ENCODE data around the gene RASAL3.
A peak's percentile ranks its signal among the peaks of the same experiment; 100 is the strongest.

RASAL3 gene

DNA sequence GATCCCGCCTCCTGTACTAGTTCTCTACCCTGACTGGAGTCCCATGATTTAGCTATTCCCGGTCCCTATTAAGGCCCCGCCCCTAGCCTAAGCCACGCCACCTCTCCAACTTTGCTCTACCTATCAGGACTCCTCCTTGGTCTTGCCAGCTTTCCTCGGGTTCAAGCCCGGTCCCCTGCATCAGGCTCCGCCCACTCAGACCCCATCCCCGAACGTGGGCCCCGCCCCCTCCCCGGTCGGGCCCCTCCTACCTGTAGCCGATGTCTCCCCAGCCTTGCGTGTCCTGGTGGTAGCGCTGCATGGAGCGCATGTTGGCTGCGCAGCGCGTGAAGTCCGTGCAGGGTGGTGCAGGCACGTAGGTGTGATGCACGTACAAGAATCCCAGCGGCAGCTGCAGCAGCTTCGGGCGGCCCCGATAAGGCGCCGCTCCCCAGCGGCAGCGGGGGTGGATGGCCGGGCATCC, 7.3 kb upstream of the RASAL3 start:
- no peak for DNase-seq

DNA sequence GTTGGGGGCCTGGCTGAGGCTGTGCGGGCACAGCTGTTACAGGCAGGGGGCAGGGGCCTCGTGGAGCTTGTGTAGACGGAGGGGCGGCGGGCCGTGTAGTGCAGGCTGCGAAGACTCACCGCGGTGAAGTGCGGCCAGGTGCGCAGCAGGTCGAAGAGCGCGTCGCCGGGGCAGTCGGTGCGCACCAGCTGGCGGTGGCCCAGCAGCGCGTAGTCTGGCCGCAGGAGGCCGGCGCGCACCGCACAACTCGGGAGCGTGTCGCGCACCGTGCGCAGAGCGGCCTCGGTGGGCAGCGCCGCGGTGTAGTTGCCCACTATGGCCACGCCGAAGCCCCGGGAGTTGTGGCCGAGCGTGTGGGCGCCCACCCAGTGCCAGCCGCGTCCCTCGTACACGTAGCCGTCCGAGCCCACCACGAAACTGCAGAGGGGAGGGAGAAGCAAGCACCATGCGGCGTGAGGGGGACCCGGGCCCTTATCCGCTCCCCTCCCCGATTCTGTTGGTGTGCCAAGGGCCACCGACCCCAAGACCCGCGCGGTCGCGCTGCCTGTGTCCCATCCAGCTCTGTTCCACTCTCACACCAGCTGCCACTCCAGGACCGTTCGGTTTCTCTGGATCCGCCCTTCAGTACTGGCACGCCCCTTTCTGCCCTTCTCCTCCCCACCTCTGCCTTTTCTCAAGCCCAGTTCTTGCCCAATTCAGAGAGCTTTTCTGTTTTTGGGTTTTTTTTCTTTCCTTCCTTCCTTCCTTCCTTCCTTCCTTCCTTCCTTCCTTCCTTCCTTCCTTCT, 5.4 kb upstream of the RASAL3 start:
- peak in 1 of 2 experiments; percentile 54 for DNase-seq

DNA sequence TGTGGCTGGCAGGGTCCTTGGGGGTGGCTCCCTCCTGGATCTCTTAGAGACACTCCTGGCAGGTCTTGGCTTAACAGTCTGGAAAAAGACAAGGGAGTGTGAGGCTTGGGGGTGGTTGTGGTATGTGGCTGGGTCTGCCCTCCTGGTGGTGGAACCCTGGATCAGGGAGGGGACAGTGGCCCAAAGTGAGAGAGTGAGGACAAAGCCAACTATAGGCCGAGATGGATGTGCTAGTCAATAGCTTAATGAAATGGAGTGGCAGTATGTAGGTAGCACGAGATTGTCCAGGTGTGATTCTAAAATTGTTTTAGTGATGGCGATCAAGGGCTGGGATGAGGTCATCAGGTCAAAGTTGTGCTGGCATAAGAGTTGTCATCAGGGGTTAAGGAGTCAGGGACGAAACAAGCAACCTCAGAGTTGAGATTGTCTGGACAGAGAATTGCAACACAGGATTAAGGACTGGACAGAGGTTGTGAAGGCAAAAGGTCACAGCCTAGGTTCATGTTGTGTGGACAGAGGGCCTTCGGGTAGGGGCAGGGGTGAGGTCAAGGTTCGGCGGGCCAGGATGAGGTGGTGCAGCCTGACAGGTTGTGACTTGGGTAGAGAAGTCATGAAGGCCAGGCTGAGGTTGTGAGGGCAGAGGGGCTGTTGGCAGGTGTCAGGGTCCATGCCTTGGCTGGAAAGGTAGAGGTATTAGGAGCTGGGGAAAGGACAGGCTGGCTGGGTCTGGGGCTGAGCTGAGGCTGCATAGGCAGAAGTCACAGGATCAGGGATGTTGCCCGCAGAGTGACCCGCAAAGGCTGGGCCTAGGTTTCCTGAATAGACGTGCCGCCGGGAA, 4.5 kb upstream of the RASAL3 start:
- DNase-seq = no peak

DNA sequence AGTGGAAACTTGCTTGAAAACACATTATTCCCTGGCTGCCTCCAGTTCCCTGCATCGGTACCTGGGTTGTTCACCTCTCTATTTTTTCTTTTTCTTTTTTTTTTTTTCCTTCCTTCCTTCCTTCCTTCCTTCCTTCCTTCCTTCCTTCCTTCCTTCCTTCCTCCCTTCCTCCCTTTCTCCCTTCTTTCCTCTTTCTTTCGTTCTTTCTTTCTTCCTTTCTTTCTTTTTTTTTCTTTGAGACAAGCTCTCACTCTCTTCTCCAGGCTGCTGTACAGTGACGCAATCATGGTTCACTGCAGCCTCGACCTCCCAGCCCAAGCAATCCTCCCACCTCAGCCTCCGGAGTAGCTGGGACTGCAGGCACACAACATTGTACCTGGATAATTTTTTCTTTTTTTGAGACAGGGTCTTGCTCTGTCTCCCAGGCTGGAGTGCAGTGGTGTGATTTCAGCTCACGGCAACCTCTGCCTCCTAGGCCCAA, 3.4 kb upstream of the RASAL3 start:
- DNase-seq = no peak

DNA sequence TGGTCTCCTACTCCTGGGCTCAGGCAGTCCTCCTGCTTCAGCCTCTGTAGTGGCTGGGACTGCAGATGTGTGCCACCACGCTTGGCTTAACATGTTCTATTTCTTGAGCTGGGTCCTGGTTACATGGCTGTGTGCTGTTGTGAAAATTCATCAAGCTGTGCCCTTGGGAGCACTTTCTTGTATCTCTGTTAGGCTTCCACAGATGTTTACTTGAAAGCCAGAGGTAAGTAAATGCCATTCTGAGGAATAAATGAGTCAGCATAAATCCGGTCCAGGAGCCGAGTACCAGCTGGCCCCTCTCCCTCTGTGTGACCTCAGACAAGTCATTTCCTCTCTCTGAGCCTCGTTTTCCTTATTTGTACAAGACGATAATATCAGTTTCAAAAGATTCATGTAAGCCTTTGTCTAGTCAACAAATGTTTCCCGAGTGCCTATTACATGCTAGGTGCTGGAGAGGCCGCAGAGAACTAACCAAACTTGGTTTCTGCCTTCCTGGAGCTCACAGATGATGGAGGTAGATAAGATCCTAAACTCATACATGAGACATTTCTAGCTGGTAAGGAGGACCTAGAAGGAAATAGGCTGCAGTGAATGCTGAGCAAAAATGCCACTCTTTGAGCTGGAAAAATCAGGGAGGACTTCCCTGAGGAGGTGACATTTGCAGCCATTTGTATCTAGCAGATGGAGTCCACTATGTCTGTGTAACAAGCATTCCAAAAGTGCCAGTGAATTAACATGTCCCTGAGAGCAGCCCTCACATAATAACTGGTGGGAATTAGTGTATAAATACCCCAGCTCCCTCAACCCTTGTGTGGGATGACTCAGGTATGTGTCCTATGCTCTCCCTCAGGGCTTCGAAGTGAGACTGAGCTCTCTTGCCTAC, 2.7 kb upstream of the RASAL3 start:
- DNase-seq = peak; percentile 58 to 71

DNA sequence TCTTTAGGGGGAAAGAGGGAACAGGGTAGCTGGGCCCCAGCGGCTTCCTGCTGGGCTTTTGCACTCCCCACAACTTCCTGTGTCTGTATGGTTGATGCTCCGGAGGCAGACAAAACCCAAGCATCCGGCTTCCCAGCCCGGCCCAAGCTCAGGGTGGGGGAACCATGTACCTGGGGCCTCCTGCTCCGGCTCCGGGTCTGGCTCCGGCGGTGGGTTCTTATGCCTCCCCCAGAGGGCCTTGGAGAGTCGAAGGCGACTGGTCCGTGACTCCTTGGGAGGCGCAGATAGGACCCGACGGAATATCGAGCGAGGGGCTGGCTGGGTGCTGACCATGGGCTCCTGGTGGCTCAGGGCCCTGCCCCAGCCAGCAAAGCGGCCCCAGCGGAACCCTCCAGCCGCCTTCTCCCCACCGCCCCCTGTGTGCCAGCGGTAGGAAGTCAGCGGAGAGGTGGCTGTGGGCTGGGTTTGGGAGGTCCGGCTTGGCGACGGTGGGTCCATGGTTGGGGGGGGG, 428 bp downstream of the RASAL3 start:
- peak; percentile 83 to 85 for DNase-seq

DNA sequence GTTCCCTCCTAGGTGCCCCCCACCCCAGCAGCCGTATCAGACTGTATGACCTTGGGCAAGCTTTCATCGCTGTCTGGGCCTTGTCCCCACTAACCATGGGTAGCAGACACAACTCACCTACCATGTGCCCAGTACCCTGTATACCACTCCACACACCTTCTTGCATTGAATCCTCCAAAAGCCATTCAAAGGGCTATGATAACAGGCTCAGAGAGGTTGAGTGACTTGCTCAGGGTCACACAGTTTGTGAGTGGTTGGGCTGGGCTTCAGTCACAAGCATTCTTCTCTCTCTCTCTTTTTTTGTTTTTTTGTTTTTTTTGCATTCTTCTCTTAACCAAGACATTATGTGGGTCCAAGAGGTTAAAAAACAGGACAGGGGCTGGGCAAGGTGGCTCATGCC, 2.6 kb downstream of the RASAL3 start:
- DNase-seq = no peak

DNA sequence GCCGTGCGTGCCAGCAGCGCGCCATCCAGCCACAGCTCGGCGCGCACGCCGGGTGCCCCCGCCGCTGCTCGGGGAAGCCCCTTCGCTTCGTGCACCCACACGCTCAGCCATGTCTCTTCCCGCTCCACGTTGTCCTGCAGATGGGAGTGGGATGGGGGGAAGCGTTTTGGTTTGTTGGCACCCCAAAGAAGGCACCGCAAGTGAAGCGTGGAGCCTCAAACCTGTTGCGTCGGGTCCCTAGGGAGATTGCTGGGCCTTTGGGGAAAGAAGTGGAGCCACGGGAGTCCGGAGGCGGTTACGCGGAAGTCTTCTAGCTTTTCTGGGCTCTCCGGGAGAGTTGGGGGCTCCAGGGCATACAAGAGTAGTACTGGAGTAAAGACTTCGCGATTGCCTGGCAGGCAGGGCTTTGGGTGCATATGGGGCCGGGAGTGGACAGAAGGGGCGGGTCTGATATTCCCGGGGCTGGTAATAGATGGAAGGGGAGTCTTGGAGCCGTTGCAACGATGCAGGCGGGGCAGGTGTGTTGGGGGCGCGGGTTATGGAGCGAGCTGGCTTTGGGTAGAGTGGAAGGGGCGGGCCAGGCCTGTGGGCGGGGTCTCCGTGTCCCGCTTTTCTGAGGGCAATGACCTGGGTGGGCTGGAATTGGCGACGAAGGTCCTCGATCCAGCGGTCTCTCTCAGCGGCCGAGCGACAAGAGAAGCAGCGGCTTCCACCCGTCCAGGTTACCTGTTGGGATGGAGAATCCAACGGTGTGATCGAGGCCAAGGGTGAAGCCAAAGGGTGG, 6.5 kb downstream of the RASAL3 start:
- no peak for DNase-seq

DNA sequence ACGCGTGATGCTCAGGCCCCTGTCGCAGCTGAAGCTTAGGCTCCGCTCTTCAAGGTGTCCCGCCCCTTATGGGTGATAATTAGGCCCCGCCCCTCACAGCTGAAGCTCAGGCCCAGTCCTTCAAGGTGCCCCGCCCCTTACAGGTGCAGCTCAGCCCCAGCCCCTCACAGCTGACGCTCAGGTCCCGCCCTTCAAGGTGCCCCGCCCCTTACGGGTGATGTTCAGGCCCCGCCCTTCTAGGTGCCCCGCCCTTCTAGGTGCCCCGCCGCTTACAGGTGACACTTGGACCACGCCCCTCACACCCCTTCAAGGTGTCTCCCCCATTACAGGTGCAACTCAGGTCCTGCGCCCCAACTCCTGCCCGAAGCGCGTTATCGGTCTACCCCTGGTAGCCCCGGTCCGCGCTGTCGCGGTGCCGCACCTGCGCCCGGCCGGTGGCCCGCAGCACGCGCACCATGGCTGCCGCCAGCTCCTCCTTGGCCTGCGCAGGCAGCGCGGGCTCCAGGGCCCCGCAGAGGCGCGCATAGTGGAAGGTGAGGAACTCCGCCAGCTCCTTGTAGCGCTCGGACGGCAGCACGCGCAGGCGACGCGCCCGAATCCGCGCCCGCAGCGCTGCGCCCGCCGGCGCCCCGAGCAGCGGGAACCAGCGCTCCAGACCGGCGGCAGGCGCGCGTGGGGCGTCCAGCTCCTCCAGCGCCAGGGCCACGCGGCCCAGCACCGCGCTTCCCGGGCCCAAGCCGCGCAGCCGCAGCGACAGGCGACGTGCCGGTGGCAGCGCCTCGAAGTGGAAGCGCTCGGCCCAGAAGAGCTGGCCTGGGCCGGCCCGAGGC, 7.3 kb downstream of the RASAL3 start:
- peak in 1 of 2 experiments; percentile 48 for DNase-seq

DNA sequence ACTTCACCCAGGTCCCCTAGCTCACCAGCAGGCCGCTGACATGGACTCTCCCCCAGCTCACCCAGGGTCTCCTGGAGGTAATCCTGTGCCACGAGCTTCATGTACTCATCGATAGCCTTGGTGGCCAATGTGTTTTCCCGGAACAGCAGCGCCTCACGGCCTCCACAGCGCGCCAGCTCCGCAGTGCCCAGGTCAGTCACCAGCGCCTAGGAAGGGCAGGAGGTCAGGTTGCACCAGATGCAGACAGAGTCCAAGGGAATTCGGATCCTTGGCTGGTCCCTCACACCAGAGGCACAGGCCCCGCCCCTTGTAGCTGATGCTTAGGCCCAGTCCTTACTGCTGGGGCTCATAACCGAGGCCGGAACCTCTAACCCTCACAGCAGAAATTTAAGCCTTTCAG, 7.9 kb downstream of the RASAL3 start:
- no peak for DNase-seq

DNA sequence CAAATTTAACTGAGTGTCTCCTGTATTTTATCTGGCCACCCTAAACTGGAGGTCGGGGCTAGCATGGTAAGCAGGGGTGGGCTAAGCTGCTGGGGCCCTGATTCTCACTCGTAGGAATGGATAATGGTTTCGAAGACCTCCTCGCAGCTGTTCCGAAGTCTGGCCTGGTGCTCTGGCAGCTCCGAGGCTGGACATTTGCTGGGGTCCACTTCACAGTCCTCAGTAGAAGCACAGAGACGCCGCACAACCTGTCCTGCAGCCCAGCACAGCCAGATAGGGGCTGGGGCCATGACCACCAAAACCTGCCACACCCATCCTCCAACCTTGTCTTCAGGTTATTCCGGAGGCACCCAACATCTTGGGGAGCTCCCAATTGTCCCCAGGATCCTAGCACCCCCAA, 8.3 kb downstream of the RASAL3 start:
- DNase-seq = no peak

DNA sequence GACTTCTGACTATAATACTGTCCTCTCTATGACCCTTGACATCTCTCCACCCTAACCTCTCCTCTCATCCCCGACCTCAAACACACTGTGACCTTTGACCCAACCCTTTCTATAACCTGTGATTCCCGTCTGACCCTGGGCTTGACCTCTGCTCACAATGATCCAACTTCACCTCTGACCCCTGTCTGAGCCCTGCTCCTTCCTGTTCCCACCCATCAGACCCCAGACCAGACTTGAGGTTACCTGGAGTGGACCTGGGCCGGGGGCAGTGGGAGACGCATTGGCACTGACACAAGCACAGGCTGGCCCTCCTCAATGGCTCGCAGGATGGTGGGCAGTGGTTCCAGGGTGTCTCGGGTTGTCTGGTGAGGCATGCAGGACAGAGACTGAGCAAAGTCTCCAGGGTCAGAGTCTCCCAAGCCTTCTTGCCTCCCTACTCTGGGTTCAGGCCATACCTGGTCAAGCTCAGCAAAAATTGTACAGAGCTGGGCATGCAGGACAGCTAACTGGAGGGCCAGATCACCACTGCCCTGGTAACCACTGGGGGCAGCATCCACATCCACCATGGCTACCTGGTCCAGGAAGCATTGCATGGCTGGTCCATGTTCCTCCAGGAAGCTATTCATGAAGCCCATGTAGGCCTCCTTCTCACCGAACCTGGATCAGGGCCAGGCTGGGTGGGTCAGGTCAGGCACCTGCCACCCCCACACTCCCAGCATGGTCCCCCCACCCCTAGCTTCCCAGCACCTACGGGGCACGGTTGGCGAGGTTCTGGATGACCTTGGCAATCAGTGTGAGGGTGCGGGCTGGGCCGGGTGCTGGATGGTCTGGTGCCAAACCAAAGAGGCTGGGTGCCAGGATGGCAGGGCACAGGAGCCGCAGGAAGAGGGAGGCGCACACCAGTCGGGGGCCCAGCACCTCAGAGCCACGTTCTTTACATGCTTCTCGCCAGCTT, 10.2 kb downstream of the RASAL3 start:
- no peak for DNase-seq

DNA sequence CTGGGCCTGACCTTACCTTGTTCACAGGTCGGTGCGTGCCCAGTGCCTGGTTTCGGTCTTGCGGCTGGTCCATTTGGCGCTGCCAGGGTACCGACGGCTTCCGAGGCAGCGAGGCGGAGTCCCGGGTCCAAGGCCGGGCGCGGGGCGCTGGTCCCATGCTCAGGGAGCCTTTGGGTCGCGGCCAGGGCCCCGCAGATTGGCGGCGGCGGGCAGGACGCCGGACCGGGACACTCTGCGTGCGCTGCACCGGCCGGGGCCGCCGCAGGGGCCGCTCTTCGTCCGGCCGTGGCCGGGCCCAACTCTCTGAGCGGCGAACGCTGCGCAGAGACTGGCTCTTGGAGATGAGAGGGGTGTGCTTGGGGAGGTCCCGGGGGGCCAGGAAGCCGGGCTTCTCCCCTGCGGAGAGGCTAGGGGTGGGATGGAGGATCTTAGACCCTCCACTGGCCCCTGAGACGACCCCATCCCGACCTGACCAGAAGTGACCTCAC, 11.2 kb downstream of the RASAL3 start:
- no peak for DNase-seq

DNA sequence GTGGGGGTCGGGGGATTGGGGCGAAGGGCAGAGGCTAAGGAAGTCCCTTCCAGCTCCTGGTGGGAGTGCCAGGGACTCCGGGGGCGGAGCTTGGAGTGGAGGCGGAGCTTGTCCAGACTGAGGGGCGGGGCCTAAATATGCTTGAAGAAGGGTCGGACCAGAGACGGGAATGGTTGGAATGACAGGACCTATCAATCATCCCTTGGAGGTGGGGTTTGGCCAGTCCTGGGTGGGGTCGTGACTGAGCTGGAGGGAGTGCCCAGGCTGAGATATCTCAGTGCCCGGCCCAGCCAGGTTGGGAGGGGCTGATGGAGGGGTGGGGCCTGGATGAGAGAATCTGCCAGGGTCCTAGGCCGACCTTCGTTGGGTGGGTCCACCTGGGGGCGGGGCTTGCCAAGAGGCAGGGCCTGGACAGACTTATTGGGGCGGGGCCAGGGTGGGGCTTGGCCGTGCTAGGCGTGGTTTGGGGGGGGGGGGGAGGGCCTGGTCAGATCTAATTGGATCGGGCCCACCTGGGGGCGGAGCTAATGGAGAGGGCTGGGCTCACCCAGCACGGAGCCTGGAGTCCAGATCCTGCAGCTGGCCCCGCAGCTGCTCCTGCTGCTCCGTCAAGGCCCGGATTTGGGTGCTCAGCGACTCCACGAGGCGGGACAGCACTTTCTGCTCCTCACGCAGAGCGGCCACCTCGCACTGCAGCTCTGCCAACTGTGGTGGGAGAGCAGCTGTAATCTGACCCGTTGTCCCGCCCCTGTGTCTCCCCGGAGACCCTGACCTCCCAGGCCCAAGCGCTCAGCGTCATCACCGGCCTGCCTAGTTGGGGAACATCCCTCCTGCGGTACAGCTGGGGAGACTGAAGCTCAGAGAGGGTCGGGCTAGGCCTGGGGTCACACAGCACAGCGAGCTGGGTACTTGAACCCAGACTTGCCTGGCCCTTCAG, 12.0 kb downstream of the RASAL3 start:
- DNase-seq = peak; percentile 55

DNA sequence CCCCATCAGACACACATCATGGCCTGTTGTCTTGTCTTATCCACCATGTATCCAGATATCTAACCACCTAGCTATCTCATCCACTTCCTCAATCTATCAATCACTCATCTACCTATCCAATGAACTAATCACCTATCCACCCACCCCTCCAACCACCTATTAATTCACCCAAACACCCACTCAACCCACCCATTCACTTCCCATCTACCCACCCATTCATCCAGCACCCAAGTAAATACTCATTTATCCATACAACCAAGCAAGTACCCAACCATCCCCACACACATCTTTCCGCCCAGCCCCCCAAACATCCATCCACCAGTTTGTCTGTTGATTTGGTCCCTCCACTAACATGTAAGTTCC, 13.8 kb downstream of the RASAL3 start:
- DNase-seq = no peak

DNA sequence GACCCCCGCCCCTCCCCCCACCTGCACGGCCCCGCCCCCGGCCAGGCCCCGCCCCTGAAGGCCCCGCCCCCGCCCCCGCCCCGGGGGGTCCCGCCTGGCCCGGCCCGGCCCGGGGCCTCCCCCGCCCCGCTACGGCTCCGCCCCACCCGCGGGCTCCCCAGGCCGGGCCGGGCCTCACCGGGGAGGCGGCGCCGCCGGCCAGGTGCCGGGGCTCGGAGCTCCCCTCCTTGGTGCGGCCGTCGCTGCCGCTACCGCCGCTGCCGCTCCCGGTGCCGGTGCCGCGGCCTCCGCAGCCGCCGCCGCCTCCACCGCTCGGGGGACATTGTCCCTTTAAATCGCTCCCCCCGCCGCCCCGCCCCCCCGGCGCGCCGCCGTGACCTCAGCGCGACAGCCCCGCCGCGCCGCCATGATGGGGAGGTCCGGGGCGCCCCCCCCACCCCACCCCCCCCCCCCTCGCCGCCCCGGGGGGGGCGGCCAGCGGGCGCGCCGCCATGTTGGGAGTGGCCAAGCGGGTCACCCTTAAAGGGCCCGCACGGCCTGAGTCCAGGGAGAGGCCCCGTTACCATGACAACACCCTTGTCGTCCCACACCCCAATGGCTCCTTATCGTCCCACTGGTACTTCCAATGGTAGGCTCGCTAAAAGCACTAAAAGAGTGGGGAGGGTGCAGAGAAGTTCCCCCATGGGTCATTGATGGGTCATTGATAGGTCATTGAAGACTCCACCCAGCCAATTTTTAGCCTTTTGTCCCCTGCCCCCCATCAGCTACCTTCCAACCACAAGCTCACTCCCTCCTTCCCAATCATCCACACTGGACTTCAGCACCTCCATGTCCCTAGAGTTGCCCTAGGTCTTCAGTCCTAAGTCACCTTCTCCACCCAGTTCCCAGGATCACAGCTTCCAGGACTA, 14.5 kb downstream of the RASAL3 start, which contains the start of gene WIZ:
Gene WIZ (minus strand): TSS at position 337 of the 908 bp plus-strand sequence. CDS start 1,649 bp downstream, outside the sequence.
- peak; percentile 89 to 90 for DNase-seq

All from activated T-cell treated with anti-CD3 and anti-CD28 coated beads, Interleukin-2, amount 50 U/mL, for 48 hours (primary cell).